Measurements from ENCODE around the gene CHRM3.

Gene CHRM3

DNA sequence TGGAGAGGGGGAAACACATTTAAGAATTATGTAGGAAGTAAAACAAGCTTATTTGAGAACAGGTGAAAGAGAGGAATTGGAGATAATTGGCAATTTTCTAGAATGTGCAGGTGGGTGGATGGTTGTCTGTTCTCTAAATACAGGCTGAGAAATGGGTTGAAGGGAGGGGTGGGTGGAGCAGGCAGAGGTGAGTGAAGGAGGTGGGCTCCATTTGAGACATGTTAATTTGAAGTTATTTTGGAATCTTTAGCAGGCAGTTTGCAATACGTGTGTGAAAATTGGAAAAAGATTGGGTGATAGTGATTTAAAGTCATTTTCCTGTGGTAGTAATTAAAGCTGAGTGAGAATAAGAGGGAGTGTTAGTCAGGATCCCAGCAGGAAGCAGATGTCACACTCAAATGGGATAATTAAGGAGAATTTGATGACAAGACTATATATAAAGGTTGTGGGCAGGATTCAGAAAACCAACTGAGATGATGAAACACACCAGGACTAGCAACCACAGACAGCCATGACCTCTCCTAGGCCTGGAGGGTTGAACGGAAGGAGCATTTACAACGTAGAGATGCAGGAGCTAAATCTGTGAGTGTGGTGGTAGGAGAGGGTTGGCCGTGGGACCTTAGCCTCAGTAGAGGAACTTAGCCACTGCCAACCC is 40.6 kb downstream of the CHRM3 start:
- H3K4me3 ChIP-seq (ENCODE audit: low read depth, low read length) = no peak overlapping the region
- TF ChIP-seq, protein P1, sequence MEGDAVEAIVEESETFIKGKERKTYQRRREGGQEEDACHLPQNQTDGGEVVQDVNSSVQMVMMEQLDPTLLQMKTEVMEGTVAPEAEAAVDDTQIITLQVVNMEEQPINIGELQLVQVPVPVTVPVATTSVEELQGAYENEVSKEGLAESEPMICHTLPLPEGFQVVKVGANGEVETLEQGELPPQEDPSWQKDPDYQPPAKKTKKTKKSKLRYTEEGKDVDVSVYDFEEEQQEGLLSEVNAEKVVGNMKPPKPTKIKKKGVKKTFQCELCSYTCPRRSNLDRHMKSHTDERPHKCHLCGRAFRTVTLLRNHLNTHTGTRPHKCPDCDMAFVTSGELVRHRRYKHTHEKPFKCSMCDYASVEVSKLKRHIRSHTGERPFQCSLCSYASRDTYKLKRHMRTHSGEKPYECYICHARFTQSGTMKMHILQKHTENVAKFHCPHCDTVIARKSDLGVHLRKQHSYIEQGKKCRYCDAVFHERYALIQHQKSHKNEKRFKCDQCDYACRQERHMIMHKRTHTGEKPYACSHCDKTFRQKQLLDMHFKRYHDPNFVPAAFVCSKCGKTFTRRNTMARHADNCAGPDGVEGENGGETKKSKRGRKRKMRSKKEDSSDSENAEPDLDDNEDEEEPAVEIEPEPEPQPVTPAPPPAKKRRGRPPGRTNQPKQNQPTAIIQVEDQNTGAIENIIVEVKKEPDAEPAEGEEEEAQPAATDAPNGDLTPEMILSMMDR (IDR thresholded peaks at IDR 0.05; ENCODE audit: borderline replicate concordance, insufficient read depth, low read depth, low read length) = no peak

DNA sequence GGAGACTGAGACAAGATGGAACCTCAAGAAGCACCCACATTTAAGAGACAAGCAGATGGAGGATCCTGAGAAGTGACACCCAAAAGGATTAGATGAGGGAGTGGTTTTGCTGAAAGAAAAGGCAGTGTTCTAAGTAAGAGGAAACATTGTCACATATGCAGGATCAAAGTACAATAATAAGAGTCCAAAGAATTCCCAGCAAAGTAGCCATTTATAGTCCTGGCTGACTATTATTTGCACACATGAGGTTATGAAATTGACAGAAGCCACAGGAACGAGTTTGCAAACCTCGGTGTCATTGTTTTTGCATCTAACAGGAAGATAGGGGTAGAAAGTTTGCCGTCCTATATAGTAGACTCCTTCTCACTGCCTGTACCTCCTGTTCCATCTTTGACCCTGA is 41.3 kb downstream of the CHRM3 start:
- TF ChIP-seq, protein P1 (IDR thresholded peaks at IDR 0.05; ENCODE audit: borderline replicate concordance, insufficient read depth, low read depth, low read length) = no peak
- H3K4me3 ChIP-seq (ENCODE audit: low read depth, low read length) = no peak overlapping the region

DNA sequence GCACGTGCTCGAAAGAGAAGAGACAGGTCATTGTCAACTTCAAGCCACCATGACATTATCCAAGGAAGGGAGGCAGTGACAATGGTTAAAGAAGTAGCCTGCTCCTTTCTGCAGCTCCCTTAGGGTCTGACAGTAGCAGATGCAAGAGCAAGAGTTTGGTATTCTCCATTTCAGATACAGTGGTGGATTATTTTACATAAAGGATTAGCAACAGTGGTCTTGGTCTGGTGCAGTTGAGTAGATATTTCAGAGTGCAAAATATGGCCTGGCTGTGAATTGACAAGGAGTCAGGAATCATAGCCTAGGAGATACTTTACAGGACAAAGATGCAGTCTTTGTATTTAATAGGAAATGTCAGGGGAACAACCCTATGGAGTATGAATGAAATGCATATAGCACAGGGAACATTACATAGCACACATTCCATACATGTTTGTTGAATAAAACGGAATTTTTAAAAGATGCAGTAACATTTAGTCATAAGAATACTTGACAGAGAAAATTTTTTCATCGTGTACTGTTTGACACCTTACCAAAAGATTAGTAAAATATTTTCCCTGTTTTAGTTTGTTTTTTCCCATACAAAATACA is 41.8 kb downstream of the CHRM3 start:
- H3K4me3 ChIP-seq (ENCODE audit: low read depth, low read length) = no peak overlapping the region
- TF ChIP-seq, protein P1 (IDR thresholded peaks at IDR 0.05; ENCODE audit: borderline replicate concordance, insufficient read depth, low read depth, low read length) = no peak

DNA sequence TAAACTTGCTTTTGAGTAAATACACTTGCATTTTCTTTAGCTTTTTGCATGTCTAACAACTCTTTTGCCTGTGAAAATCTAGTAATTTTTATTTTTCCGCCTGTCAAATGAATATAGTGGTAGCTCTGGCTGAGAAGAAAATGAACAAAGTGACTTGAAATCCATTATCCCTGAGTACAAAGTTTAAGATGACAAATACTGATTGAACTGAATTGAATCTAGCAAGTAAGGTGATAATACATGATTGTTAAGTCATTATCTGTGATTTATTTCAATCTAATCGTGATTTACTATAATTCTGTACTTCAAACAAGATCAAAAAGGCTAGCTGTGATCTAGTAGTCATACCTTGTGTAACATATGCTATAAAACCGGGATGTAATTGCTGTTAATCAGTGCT is 42.8 kb downstream of the CHRM3 start:
- TF ChIP-seq, protein P1 (IDR thresholded peaks at IDR 0.05; ENCODE audit: borderline replicate concordance, insufficient read depth, low read depth, low read length) = no peak
- H3K4me3 ChIP-seq (ENCODE audit: low read depth, low read length) = no peak overlapping the region

DNA sequence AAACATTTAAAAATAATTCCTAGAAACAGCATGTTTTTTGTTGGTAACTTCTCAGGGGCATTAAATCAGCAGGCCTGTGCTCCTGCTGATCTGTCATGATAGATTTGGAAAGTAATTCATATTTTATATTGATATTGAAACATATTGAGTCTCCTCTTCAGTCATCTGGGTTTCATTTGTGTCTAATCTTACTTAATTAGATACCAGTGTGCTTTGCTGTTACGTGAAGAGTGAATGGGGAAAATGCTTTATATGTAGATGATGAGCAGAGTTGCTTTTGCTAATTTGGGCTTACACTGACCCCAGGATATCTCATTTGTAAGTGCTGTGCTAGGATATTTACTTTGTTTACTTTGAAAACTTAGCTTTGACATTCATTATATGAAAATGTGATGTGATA is 45.9 kb downstream of the CHRM3 start:
- TF ChIP-seq, protein P1 (IDR thresholded peaks at IDR 0.05; ENCODE audit: borderline replicate concordance, insufficient read depth, low read depth, low read length) = no peak
- no peak overlapping the region for H3K4me3 ChIP-seq (ENCODE audit: low read depth, low read length)

DNA sequence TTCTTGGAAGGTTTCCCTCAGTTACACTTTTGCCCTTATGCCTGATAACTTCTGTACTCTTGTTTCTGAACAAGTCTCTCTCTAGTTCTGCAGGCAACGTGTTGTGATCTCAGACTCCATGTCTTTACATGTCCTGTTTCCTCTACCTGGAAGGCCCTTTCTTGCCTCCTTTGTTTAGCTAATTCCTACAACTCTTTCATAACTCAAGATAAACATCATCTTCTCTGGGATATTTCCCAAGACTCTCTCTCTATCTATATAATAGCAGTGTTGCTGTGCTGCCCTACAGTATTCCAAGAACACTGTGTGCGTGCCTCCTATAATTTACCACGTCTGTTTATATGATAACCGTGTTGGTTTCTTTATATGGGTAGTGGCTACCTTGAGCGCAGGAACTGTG is 47.8 kb downstream of the CHRM3 start:
- TF ChIP-seq, protein P1 (IDR thresholded peaks at IDR 0.05; ENCODE audit: borderline replicate concordance, insufficient read depth, low read depth, low read length) = no peak

More for the DNA sequence above, 47.8 kb downstream of the CHRM3 start:
- H3K4me3 ChIP-seq (ENCODE audit: low read depth, low read length) = no peak overlapping the region
